ENCODE data around the gene CCL17. TPM values are rescaled to one million over a fixed set of nuclear protein-coding genes. Genes with fewer than 3 reads are reported as not detected.
A peak's percentile ranks its signal among the peaks of the same experiment; 100 is the strongest.
"Not testable (repeated sequence)": the region's sequence is repeated elsewhere in the genome, so short reads cannot be mapped to it uniquely, and the experiment has no call there.

CCL17 gene
- not detected in 2 replicates for total RNA-seq

GRCh38 chr16:57403965-57404817 is at the start of gene CCL17:
TSS of gene CCL17 (plus strand) at chr16:57404767. CDS start at chr16:57413933, 9,166 bp downstream.
- DNase-seq (ENCODE audit: low read depth in 2 of 2), result no peak

DNA sequence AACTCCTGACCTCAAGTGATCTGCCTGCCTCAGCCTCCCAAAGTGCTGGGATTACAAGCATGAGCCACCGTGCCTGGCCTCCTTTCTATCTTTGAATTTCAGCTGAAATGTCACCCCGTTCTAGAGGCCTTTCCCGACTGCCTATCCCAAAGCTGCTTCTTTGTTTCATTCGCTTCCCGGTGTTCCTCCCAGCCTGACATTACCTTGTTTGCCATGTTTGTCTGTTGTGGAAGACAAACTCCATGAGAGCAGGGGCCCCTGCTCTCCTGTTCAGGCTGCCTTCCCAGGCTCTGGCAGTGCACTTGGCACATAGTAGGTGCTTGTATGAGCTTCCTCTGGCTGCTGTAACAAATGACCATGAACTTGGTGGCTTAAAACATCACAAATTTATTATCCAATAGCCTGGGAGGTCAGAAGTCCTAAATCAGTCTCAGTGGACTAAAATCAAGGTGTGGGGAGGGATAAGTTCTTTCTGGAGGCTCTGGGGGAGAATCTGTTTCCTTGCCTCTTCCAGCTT is 48.6 kb upstream of the CCL17 start:
- DNase-seq (ENCODE audit: low read depth in 2 of 2), result no peak

DNA sequence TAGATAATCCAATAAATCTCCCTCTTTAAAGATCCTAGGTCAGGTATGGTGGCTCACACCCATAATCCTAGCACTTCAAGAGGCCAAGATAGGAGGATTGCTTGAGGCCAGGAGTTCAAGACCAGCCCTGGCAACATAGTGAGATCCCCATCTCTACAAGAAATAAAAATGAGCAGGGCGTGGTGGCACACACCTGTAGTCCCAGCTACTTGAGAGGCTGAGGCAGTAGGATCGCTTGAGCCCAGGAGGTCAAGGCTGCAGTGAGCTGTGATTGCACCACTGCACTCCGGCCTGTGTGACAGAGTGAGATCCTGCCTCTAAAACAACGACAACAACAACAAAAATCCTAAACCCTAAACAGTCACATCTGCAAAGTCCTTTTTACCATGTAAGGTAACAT is 48.0 kb upstream of the CCL17 start:
- no peak for DNase-seq (ENCODE audit: low read depth in 2 of 2)

DNA sequence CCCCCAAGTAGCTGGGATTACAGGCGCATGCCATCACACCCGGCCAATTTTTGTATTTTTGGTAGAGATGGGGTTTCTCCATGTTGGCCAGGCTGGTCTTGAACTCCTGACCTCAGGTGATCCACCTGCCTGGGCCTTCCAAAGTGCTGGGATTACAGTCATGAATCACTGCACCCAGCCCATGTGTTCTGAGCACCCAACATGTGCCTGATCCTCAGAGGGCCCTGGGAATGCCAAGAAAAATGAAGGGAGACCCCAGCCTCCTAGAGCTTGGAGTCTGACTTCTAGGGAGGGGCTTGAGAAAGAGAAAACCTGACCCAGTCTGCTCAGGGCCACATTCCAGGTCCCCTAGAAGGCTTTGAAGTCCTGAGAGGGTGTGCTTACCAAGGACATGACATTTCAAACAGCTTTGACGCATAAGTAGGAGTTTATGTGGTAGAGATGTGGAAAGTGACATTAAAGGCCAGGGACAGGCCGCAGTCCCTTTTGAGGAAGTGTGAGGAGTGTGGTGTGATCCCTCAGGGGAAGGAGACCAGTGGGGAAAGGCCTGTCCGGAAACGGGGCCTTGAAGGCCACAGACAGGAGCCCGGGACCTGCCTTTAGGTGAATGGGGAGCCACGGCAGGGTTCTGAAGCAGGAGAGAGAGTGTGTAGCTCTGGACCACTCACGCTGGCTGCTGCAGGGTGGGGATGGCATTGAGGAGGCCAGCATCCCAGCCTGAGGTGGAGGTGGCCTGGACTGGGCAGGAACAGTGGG is 47.1 kb upstream of the CCL17 start:
- no peak for DNase-seq (ENCODE audit: low read depth in 2 of 2)

DNA sequence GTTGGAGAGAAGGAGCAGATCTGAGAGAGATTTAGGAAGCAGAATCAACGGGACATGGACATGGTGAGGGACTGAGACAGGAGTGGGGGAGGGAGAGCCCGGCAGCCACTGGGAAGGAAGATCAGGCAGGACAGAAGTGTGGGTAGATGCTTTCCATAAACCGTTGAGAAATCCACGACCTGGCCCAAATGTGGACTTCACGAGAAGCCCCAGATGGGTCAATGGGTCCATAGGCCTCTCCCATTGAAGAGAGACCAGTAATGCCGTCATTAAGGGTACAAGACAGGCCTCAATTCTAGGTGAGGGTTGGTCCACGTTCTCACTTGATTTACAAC is 46.5 kb upstream of the CCL17 start:
- DNase-seq (ENCODE audit: low read depth in 2 of 2), result no peak

DNA sequence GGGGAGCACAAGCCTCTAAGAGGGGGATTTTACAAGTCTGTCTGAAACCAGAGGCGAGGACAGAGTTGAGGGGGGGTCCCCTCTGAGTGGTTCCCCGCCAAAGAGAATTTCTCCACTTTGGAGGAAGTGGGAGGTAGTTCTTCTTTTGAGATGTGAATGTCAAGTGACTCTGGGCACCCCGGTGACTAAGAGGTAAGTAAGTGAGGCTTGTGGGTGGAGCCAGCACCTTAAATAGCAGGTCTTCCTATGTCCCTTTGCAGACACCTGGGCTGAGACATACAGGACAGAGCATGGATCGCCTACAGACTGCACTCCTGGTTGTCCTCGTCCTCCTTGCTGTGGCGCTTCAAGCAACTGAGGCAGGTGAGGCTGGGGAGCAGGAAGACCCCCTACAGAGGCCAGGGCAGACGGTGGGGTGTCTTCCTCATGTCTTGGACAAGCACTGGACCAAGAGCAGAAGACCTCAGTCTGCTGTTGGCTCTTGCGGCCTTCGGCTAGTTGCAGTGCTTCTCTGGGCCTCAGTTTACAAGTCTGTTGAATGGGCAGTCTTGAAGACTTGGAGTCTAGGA is 46.0 kb upstream of the CCL17 start, which contains the start of gene CCL22:
Gene CCL22 (plus strand): TSS at position 257 of the 569 bp plus-strand sequence. CDS start 34 bp downstream, at position 291.
- DNase-seq (ENCODE audit: low read depth in 2 of 2), result no peak

- DNase-seq (ENCODE audit: low read depth in 2 of 2), result no peak
These were observed 44.1 kb upstream of the CCL17 start for GRCh38 chr16:57360321-57360935.

DNA sequence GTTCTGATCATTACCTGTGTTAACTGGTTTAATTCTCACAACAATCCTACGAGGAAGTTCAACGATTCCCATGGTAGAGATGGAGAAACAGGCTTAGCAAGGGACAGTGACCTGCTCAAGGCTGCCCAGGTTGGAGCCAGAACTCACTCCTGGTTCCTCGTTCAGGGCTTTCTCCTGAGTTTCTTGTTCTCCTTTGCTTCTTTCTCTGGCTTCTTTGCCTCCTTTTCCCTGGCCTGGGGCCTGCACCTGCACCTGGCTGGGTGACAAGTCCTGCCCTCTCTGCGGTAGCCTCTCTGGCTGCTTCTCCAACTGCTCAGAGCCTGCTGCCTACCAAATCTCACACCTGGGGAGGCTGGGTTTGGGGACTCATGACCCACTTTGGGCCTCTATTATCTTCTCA is 43.2 kb upstream of the CCL17 start:
- no peak for DNase-seq (ENCODE audit: low read depth in 2 of 2)

GRCh38 chr16:57364143-57364542 is 40.4 kb upstream of the CCL17 start:
- no peak for DNase-seq (ENCODE audit: low read depth in 2 of 2)

DNA sequence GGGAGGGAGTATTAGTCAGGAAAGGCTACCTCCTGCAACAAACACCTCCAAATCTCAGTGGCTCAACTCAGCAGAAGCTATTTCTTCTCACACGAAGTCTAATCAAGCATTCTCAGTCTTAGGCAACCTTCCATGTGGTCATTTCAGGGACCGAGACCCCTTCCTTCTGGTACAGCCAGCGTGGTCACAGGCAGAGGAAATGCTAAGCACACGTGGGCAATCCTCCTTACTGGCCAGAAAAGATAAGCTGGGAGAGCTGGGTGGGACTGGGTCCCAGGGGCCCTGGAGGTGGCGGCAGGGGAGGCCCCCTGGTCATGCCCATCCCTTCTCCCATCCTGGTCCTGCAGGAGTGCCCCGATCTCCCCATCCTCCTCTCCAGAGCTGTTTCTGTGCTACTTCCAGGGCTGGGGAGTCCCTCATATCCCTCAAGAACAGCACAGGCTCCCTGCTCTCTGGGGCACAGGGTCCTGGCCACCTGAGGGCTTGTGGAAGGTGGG is 38.0 kb upstream of the CCL17 start:
- DNase-seq (ENCODE audit: low read depth in 2 of 2), result peak in 1 of 2 donors; percentile 40

GRCh38 chr16:57367116-57367752 is 37.3 kb upstream of the CCL17 start:
- peak in 1 of 2 donors; percentile 87 for DNase-seq (ENCODE audit: low read depth in 2 of 2)

- DNase-seq (ENCODE audit: low read depth in 2 of 2), result peak in 1 of 2 donors; percentile 57
These were observed 32.8 kb upstream of the CCL17 start for GRCh38 chr16:57371494-57372371.

DNA sequence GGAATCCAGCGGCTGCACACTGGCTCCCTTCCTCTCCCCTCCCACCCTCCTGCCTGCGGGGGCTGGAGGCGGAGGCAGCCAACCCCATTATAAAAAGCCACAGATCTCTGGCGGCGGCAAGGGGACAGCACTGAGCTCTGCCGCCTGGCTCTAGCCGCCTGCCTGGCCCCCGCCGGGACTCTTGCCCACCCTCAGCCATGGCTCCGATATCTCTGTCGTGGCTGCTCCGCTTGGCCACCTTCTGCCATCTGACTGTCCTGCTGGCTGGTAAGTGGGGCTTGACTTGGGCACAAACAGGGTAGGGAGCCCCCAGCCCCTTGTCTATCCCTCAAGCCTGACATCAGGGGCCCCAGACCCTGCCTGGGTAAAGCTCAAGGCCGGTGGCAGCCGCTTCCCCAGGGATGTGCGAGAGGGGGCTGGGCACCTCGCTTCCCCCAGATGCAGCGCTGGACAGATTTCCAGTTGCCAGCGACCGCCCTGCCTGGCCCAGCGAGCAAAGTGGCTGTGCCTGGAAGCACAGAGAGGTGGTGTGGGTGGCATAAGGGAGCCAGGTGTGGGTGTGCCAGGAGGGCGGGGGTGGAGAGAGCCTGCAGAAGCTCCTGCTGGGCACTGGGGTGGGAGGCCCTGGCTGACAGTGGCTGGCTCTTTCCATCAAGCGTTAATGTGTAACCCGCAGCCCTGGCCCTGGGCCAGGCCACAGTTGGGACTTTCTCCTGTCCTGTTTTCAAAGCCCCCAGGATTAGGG is 32.0 kb upstream of the CCL17 start, which contains the start of gene CX3CL1:
Gene CX3CL1 (plus strand): TSS at position 119 of the 745 bp plus-strand sequence. CDS start 79 bp downstream, at position 198.
- peak in 1 of 2 donors; percentile 37 for DNase-seq (ENCODE audit: low read depth in 2 of 2)

GRCh38 chr16:57373117-57373947 is 31.2 kb upstream of the CCL17 start:
- no peak for DNase-seq (ENCODE audit: low read depth in 2 of 2)

DNA sequence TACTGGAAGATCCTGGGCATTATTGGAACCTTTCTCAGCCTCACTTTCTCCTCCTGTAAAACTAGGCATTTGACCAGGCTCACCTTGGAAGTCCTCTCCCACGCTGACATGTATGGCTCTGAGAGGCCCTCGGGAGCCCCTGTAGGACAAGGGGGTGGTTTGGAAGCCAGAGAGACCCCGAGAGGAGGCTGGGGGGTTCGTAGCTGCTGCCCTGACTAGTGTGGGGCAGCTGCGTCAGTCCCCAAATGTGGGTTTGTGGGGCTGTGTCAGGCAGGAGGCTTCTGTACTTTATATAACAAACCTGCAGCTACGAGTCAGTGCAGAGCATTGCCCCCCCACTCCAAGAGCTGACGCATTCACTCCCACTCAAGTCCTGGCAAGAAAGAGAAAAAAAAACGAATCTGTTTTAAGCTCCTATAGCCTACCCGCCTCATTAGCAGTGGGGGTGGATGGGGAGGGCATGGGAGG is 30.5 kb upstream of the CCL17 start:
- DNase-seq (ENCODE audit: low read depth in 2 of 2), result no peak

DNA sequence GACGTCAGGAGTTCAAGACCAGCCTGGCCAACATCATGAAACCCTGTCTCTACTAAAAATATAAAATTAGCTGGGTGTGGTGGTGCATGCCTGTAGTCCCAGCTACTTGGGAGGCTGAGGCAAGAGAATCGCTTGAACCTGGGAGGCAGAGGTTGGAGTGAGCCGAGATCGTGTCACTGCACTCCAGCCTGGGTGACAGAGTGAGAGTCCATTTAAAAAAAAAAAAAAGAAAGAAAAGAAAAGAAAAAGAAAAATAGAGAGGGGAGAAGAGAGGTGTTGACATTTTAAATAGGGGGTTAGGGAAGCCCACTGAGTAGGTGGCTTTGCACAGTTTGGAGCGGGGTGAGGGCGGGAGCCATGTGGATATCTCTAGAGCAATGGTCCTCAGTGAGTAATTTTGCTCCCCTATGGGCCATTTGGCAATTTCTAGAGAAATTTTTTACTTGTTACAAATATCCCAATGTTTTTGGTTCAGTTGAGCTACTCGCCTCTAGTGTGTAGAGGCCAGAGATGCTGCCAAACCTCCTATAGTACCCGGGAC is 29.6 kb upstream of the CCL17 start:
- DNase-seq (ENCODE audit: low read depth in 2 of 2), result not testable (repeated sequence)

- DNase-seq (ENCODE audit: low read depth in 2 of 2), result no peak
These were observed 28.2 kb upstream of the CCL17 start for GRCh38 chr16:57376313-57376818.

Data from lung microvascular endothelial cell (primary cell).